Neural progenitor cell (in vitro differentiated cells): ENCODE results near the gene TLN1. TPM values are rescaled to one million over a fixed set of nuclear protein-coding genes. Genes with fewer than 3 reads are reported as not detected.
A peak's percentile ranks its signal among the peaks of the same experiment; 100 is the strongest.

Source experiments
- DNase-seq: peaks from one replicate; pipeline ENCODE4 v3.0.0-alpha.2; 2016; ENCODE audit warnings: low spot score
- H2AFZ ChIP-seq: fragments of 200-600 bp; sonication (generic); replicated peaks from 2 replicates; pipeline ENCODE4 v1.6.1; 2016; ENCODE audit warnings: antibody characterized with exemption
- H3F3A ChIP-seq: fragments of 200-600 bp; sonication (generic); 2 replicates; pipeline ENCODE4 v1.6.1; 2016; ENCODE audit warnings: antibody characterized with exemption, low read depth
- H3K27ac ChIP-seq: fragments of 200-600 bp; sonication (generic); 2 replicates; pipeline ENCODE4 v1.5.1; 2016; ENCODE audit warnings: mild to moderate bottlenecking
- H3K27me3 ChIP-seq: fragments of 200-600 bp; sonication (generic); 2 replicates; pipeline ENCODE4 v1.6.1; 2016; ENCODE audit warnings: mild to moderate bottlenecking, moderate library complexity
- H3K36me3 ChIP-seq: fragments of 200-600 bp; sonication (generic); 2 replicates; pipeline ENCODE4 v1.5.1; 2016
- H3K4me1 ChIP-seq: fragments of 200-600 bp; sonication (generic); 2 replicates; pipeline ENCODE4 v1.6.1; 2016; ENCODE audit warnings: mixed run types
- H3K4me2 ChIP-seq: fragments of 200-600 bp; sonication (generic); 2 replicates; pipeline ENCODE4 v1.6.1; 2016
- H3K4me3 ChIP-seq: fragments of 200-600 bp; sonication (generic); 2 replicates; pipeline ENCODE4 v1.5.1; 2016
- H3K79me2 ChIP-seq: fragments of 200-600 bp; sonication (generic); 2 replicates; pipeline ENCODE4 v1.6.1; 2016; ENCODE audit warnings: low read depth
- H3K9ac ChIP-seq: fragments of 200-600 bp; sonication (generic); 2 replicates; pipeline ENCODE4 v1.6.1; 2016
- H3K9me3 ChIP-seq: fragments of 200-600 bp; sonication (generic); 2 replicates; pipeline ENCODE4 v1.5.1; 2016; ENCODE audit warnings: low read depth
- H4K20me1 ChIP-seq: fragments of 200-600 bp; sonication (generic); 2 replicates; pipeline ENCODE4 v1.6.1; 2016; ENCODE audit warnings: low read depth
- H3K27ac Mint-ChIP-seq: 3 replicates; pipeline ENCODE4 v1.8.0; 2021; ENCODE audit warnings: mixed read lengths
- H3K27me3 Mint-ChIP-seq: 2 replicates; pipeline ENCODE4 v1.8.0; 2022; ENCODE audit warnings: low read depth, mild to moderate bottlenecking, inconsistent platforms, moderate library complexity, mixed read lengths; ENCODE audit not compliant: insufficient read depth
- H3K36me3 Mint-ChIP-seq: 3 replicates; pipeline ENCODE4 v1.8.0; 2021; ENCODE audit warnings: mixed read lengths
- H3K4me1 Mint-ChIP-seq: 3 replicates; pipeline ENCODE4 v1.8.0; 2021; ENCODE audit warnings: mixed read lengths
- H3K4me3 Mint-ChIP-seq: 3 replicates; pipeline ENCODE4 v1.8.0; 2021; ENCODE audit warnings: mild to moderate bottlenecking, moderate library complexity, mixed read lengths
- H3K9me3 Mint-ChIP-seq: 3 replicates; pipeline ENCODE4 v1.8.0; 2020; ENCODE audit warnings: mixed read lengths
- EZH2 ChIP-seq: fragments of 200-600 bp; sonication (generic); IDR thresholded peaks from 2 replicates; pipeline ENCODE4 v1.6.1; 2017; ENCODE audit warnings: antibody characterized with exemption, mild to moderate bottlenecking, moderate library complexity
- EZH2phosphoT487 ChIP-seq: fragments of 200-600 bp; sonication (generic); IDR thresholded peaks from 2 replicates; pipeline ENCODE4 v1.6.1; 2017; ENCODE audit warnings: antibody characterized with exemption
- total RNA-seq: library from RNA; depleted of rRNA; stranded (reverse); fragments of >200 nt; gene quantifications from 2 replicates; pipeline ENCODE4 v1.2.3, GENCODE V29; 2015; ENCODE audit warnings: low replicate concordance
- TF ChIP-seq, protein P1 (sequence below): fragments of 200-600 bp; sonication (generic); IDR thresholded peaks from 2 replicates; pipeline ENCODE4 v1.5.1; 2017; ENCODE audit warnings: antibody characterized with exemption, mild to moderate bottlenecking

TLN1 gene
- total RNA-seq, 1 donor from 2014 or later: 36.7 TPM

DNA sequence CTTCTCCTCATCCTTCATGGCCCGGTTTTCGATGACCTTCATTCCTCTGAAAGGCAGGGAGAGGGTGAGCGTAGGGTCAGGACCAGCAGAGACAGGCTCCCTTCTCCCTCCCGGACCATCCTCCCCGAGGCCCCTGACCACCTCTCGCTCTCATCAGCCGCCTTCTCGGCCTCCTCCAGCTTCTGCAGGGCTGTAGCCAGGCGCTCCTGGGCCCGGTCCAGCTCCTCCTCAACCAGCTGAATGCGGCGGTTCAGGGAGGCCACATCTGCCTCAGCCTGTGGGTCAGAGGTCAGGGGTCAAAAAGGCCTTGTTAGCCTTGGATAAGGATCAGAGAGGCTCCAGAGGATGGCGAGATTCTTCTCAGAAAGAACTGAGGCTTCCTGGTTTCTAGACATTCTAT, 46.5 kb downstream of the TLN1 start:
- DNase-seq: no peak
- peaks cover 19% of the 10 kb centered on the region for H3K79me2 ChIP-seq
- no peaks in the 10 kb centered on the region for H4K20me1 ChIP-seq
- no peaks in the 10 kb centered on the region for H3K27me3 ChIP-seq
- H2AFZ ChIP-seq: no peak overlapping the region
- no peak overlapping the region for H3K4me3 Mint-ChIP-seq
- H3F3A ChIP-seq: peaks cover 9% of the 10 kb centered on the region
- no peak overlapping the region for H3K27ac ChIP-seq
- no peak overlapping the region for H3K9ac ChIP-seq
- peaks cover 33% of the 10 kb centered on the region for H3K4me1 Mint-ChIP-seq
- peaks cover 9% of the 10 kb centered on the region for H3K27me3 Mint-ChIP-seq
- peaks cover 7% of the 10 kb centered on the region for H3K4me1 ChIP-seq
- no peak for TF ChIP-seq EZH2
- TF ChIP-seq EZH2phosphoT487: no peak
- TF ChIP-seq, protein P1, sequence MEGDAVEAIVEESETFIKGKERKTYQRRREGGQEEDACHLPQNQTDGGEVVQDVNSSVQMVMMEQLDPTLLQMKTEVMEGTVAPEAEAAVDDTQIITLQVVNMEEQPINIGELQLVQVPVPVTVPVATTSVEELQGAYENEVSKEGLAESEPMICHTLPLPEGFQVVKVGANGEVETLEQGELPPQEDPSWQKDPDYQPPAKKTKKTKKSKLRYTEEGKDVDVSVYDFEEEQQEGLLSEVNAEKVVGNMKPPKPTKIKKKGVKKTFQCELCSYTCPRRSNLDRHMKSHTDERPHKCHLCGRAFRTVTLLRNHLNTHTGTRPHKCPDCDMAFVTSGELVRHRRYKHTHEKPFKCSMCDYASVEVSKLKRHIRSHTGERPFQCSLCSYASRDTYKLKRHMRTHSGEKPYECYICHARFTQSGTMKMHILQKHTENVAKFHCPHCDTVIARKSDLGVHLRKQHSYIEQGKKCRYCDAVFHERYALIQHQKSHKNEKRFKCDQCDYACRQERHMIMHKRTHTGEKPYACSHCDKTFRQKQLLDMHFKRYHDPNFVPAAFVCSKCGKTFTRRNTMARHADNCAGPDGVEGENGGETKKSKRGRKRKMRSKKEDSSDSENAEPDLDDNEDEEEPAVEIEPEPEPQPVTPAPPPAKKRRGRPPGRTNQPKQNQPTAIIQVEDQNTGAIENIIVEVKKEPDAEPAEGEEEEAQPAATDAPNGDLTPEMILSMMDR: no peak
- H3K9me3 Mint-ChIP-seq: peaks cover 2% of the 10 kb centered on the region
- H3K27ac Mint-ChIP-seq: no peak overlapping the region
- H3K4me3 ChIP-seq: no peak overlapping the region
- H3K36me3 Mint-ChIP-seq: peaks cover 24% of the 10 kb centered on the region
- no peaks in the 10 kb centered on the region for H3K36me3 ChIP-seq
- H3K4me2 ChIP-seq: no peak overlapping the region
- H3K9me3 ChIP-seq: no peaks in the 10 kb centered on the region

DNA sequence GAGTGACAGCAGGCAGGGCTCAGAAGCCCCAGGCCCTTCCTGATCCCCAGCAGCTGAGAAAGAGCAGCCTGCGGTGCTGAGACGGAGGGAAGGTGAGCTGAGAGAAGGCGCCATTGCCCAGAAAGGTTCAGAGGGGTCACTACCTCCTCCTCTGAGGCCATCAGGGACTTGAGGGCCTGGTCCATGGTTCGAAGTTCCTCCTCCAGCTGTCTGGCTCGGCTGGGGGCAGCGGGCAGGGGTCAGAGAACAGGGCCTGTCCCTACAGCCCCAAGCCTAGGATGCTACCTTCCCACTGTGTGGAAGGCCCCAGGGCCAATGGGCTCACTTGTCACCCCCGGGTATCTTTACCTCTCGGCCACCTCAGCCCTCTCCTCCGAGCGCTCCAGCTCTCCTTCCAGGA, 47.1 kb downstream of the TLN1 start:
- H3K4me1 ChIP-seq: peaks cover 9% of the 10 kb centered on the region

GRCh38 chr9:35683323-35683722, 48.7 kb downstream of the TLN1 start:
- H3K4me3 Mint-ChIP-seq: no peak overlapping the region
- Histone ChIP-seq H3K4me3 (no peak overlapping the region), H3K36me3 (no peaks in the 10 kb centered on the region), H3K4me2 (no peak overlapping the region), H3K27me3 (no peaks in the 10 kb centered on the region), H4K20me1 (no peaks in the 10 kb centered on the region), H3K4me1 (peaks cover 3% of the 10 kb centered on the region), H3K9ac (no peak overlapping the region), H3K9me3 (no peaks in the 10 kb centered on the region), H2AFZ (no peak overlapping the region), H3K79me2 (peaks cover 5% of the 10 kb centered on the region), H3K27ac (no peak overlapping the region), H3F3A (peaks cover 16% of the 10 kb centered on the region)
- peak overlapping the region; percentile 61 for H3K27ac Mint-ChIP-seq
- peaks cover 2% of the 10 kb centered on the region for H3K9me3 Mint-ChIP-seq
- H3K27me3 Mint-ChIP-seq: peaks cover 4% of the 10 kb centered on the region
- H3K36me3 Mint-ChIP-seq: peaks cover 24% of the 10 kb centered on the region
- DNase-seq: no peak
- TF ChIP-seq EZH2 (no peak), EZH2phosphoT487 (no peak)
- TF ChIP-seq, protein P1: no peak
- H3K4me1 Mint-ChIP-seq: peaks cover 23% of the 10 kb centered on the region

More for the DNA sequence above, 47.1 kb downstream of the TLN1 start:
- Mint-ChIP-seq H3K36me3 (peaks cover 24% of the 10 kb centered on the region), H3K4me1 (peaks cover 33% of the 10 kb centered on the region), H3K4me3 (no peak overlapping the region), H3K27ac (no peak overlapping the region), H3K9me3 (peaks cover 2% of the 10 kb centered on the region), H3K27me3 (peaks cover 9% of the 10 kb centered on the region)
- H3K4me2 ChIP-seq: no peak overlapping the region
- H3K4me3 ChIP-seq: no peak overlapping the region
- peaks cover 19% of the 10 kb centered on the region for H3K79me2 ChIP-seq
- no peaks in the 10 kb centered on the region for H4K20me1 ChIP-seq
- no peaks in the 10 kb centered on the region for H3K9me3 ChIP-seq
- H3K36me3 ChIP-seq: no peaks in the 10 kb centered on the region
- peaks cover 15% of the 10 kb centered on the region for H3F3A ChIP-seq
- H2AFZ ChIP-seq: no peak overlapping the region
- DNase-seq: no peak
- TF ChIP-seq, protein P1: no peak
- TF ChIP-seq EZH2 (no peak), EZH2phosphoT487 (no peak)
- no peak overlapping the region for H3K9ac ChIP-seq
- no peaks in the 10 kb centered on the region for H3K27me3 ChIP-seq
- H3K27ac ChIP-seq: no peak overlapping the region
